EL (cell line): ENCODE measurements around the gene TEX19.
A peak's percentile ranks its signal among the peaks of the same experiment; 100 is the strongest.

Source experiments
- DNase-seq: peaks from one replicate; pipeline ENCODE4 v3.0.0-alpha.2; 2016

The TEX19 gene

GRCh38 chr17:82321947-82322466 is 37.0 kb upstream of the TEX19 start:
- no peak for DNase-seq

GRCh38 chr17:82322526-82323453 is 36.3 kb upstream of the TEX19 start:
- no peak for DNase-seq

- DNase-seq: no peak
These were observed 35.4 kb upstream of the TEX19 start for GRCh38 chr17:82323514-82324234.

- DNase-seq: no peak
These were observed 34.3 kb upstream of the TEX19 start for GRCh38 chr17:82324566-82325285.

- DNase-seq: no peak
These were observed 33.5 kb upstream of the TEX19 start for GRCh38 chr17:82325286-82326180.

GRCh38 chr17:82327289-82327688 is 31.8 kb upstream of the TEX19 start:
- no peak for DNase-seq

- DNase-seq: no peak
These were observed 31.3 kb upstream of the TEX19 start for GRCh38 chr17:82327757-82328140.

GRCh38 chr17:82328141-82328993 is 30.7 kb upstream of the TEX19 start:
- no peak for DNase-seq

GRCh38 chr17:82328994-82329507 is 30.0 kb upstream of the TEX19 start:
- DNase-seq: no peak

- DNase-seq: no peak
These were observed 29.2 kb upstream of the TEX19 start for GRCh38 chr17:82329683-82330321.

GRCh38 chr17:82330322-82331239 is 28.5 kb upstream of the TEX19 start:
- DNase-seq: peak; percentile 69

- no peak for DNase-seq
These were observed 27.6 kb upstream of the TEX19 start for GRCh38 chr17:82331345-82331939.

- peak; percentile 57 for DNase-seq
These were observed 26.3 kb upstream of the TEX19 start for GRCh38 chr17:82332669-82333278.

- DNase-seq: peak; percentile 61
These were observed 25.5 kb upstream of the TEX19 start, which contains the start of gene SECTM1 for GRCh38 chr17:82333279-82334171. Gene SECTM1 (minus strand): TSS chr17:82333766. CDS start chr17:82327240, 6,526 bp downstream.

- no peak for DNase-seq
These were observed 24.8 kb upstream of the TEX19 start for GRCh38 chr17:82334204-82334621.

- DNase-seq: peak; percentile 28
These were observed 24.2 kb upstream of the TEX19 start for GRCh38 chr17:82334622-82335394.
